ENCODE data around the gene IL13RA1.
A peak's percentile ranks its signal among the peaks of the same experiment; 100 is the strongest.
"Not testable (repeated sequence)": the region's sequence is repeated elsewhere in the genome, so short reads cannot be mapped to it uniquely, and the experiment has no call there.

Gene IL13RA1

DNA sequence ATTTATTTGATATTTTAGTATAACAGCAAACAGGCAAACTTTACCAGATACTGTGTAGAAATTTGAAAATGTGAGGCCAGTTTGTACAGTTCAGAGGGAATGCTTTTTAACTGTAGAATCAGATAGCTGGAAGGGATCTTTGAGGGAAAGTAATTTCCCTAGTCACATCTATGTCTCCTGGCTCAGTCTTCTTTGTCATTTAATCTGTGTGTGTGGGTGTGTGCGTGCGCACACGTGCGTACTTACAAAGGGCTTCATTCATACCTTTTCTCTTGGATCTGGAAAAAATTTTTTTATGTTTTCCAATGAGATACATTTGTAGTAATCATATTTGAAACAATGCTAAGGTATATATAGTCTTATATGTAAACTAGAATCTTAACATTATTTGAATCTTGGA, 44.6 kb downstream of the IL13RA1 start:
- Histone ChIP-seq H3K4me1 (ENCODE audit: control insufficient read depth in 2 of 2, insufficient read depth in 2 of 2, low read length in 2 of 2) (peaks cover 0 to 2% of the 10 kb centered on the region in 2 donors), H3K9me3 (ENCODE audit: control insufficient read depth in 2 of 2, low read length in 2 of 2) (no peaks in the 10 kb centered on the region), H3K4me3 (ENCODE audit: low read length in 2 of 2) (no peak overlapping the region), H3K9ac (ENCODE audit: low read depth in 1 of 2, low read length in 2 of 2) (no peak overlapping the region), H3K27ac (ENCODE audit: low read depth in 2 of 2, low read length in 2 of 2) (no peak overlapping the region), H3K36me3 (ENCODE audit: control insufficient read depth in 2 of 2, insufficient read depth in 2 of 2, low read length in 2 of 2) (peaks cover 7 to 15% of the 10 kb centered on the region in 2 donors), H3K27me3 (ENCODE audit: control insufficient read depth in 2 of 2, insufficient read depth in 2 of 2, low read length in 2 of 2) (no peaks in the 10 kb centered on the region)

- no peak overlapping the region for H3K4me3 ChIP-seq (ENCODE audit: low read length in 2 of 2)
- no peak overlapping the region for H3K9ac ChIP-seq (ENCODE audit: low read depth in 1 of 2, low read length in 2 of 2)
- peak overlapping the region; percentile 28 to 74 for H3K27ac ChIP-seq (ENCODE audit: low read depth in 2 of 2, low read length in 2 of 2)
- no peaks in the 10 kb centered on the region for H3K9me3 ChIP-seq (ENCODE audit: control insufficient read depth in 2 of 2, low read length in 2 of 2)
- H3K27me3 ChIP-seq (ENCODE audit: control insufficient read depth in 2 of 2, insufficient read depth in 2 of 2, low read length in 2 of 2), result no peaks in the 10 kb centered on the region
- H3K4me1 ChIP-seq (ENCODE audit: control insufficient read depth in 2 of 2, insufficient read depth in 2 of 2, low read length in 2 of 2), result peaks cover 0 to 2% of the 10 kb centered on the region in 2 donors
- peaks cover 5 to 15% of the 10 kb centered on the region in 2 donors for H3K36me3 ChIP-seq (ENCODE audit: control insufficient read depth in 2 of 2, insufficient read depth in 2 of 2, low read length in 2 of 2)
Observed at GRCh38 chrX:118773782-118774181, 46.4 kb downstream of the IL13RA1 start.

GRCh38 chrX:118779581-118779980, 52.2 kb downstream of the IL13RA1 start:
- no peaks in the 10 kb centered on the region for H3K4me1 ChIP-seq (ENCODE audit: control insufficient read depth in 2 of 2, insufficient read depth in 2 of 2, low read length in 2 of 2)
- H3K27ac ChIP-seq (ENCODE audit: low read depth in 2 of 2, low read length in 2 of 2), result no peak overlapping the region
- no peaks in the 10 kb centered on the region for H3K9me3 ChIP-seq (ENCODE audit: control insufficient read depth in 2 of 2, low read length in 2 of 2)
- no peak overlapping the region for H3K9ac ChIP-seq (ENCODE audit: low read depth in 1 of 2, low read length in 2 of 2)
- H3K4me3 ChIP-seq (ENCODE audit: low read length in 2 of 2), result no peak overlapping the region
- no peaks in the 10 kb centered on the region for H3K27me3 ChIP-seq (ENCODE audit: control insufficient read depth in 2 of 2, insufficient read depth in 2 of 2, low read length in 2 of 2)
- H3K36me3 ChIP-seq (ENCODE audit: control insufficient read depth in 2 of 2, insufficient read depth in 2 of 2, low read length in 2 of 2), result peaks cover 0 to 6% of the 10 kb centered on the region in 2 donors

DNA sequence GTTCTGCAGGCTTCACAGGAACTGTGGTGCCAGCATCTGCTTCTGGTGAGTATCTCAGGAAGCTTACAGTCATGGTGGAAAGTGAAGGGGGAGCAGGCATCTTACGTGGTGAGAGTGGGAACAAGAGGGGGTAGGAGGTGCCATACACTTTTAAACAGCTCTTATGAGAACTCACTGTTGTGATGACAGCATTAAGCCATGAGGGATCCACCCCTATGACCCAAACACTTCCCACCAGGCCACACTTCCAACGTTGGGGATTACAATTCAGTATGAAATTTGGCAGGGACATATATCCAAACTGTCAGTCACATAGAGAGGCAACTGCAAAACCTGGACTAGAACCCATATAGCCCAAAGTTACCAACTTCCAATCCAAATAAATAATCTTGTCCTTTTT, 53.1 kb downstream of the IL13RA1 start:
- Histone ChIP-seq H3K27me3 (ENCODE audit: control insufficient read depth in 2 of 2, insufficient read depth in 2 of 2, low read length in 2 of 2) (no peaks in the 10 kb centered on the region), H3K9me3 (ENCODE audit: control insufficient read depth in 2 of 2, low read length in 2 of 2) (no peaks in the 10 kb centered on the region), H3K36me3 (ENCODE audit: control insufficient read depth in 2 of 2, insufficient read depth in 2 of 2, low read length in 2 of 2) (peaks cover 0 to 3% of the 10 kb centered on the region in 2 donors), H3K9ac (ENCODE audit: low read depth in 1 of 2, low read length in 2 of 2) (no peak overlapping the region), H3K4me3 (ENCODE audit: low read length in 2 of 2) (no peak overlapping the region), H3K4me1 (ENCODE audit: control insufficient read depth in 2 of 2, insufficient read depth in 2 of 2, low read length in 2 of 2) (no peaks in the 10 kb centered on the region), H3K27ac (ENCODE audit: low read depth in 2 of 2, low read length in 2 of 2) (no peak overlapping the region)

DNA sequence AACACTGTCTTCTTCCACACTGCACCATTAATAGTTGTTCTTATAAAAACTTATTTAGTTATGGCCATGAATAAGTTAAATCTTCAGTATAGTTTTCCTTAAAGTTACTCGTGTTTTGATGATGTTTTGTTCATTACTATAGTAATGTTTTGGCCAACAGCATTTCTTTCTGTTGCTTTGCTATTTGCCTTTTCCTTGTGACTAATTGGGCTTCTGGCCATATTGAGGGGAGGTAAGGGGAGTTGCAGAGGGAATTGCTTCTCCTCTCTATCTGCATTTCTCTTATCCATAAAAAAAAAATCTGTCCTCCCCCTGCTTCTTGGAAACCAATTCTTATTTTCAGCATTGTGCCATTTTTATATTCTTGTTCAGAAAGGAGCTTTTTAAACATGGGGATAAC, 53.5 kb downstream of the IL13RA1 start:
- H3K27me3 ChIP-seq (ENCODE audit: control insufficient read depth in 2 of 2, insufficient read depth in 2 of 2, low read length in 2 of 2), result no peaks in the 10 kb centered on the region
- no peak overlapping the region for H3K27ac ChIP-seq (ENCODE audit: low read depth in 2 of 2, low read length in 2 of 2)
- H3K9ac ChIP-seq (ENCODE audit: low read depth in 1 of 2, low read length in 2 of 2), result no peak overlapping the region
- no peak overlapping the region for H3K4me3 ChIP-seq (ENCODE audit: low read length in 2 of 2)
- H3K9me3 ChIP-seq (ENCODE audit: control insufficient read depth in 2 of 2, low read length in 2 of 2), result no peaks in the 10 kb centered on the region
- no peaks in the 10 kb centered on the region for H3K4me1 ChIP-seq (ENCODE audit: control insufficient read depth in 2 of 2, insufficient read depth in 2 of 2, low read length in 2 of 2)
- H3K36me3 ChIP-seq (ENCODE audit: control insufficient read depth in 2 of 2, insufficient read depth in 2 of 2, low read length in 2 of 2), result no peaks in the 10 kb centered on the region

GRCh38 chrX:118795528-118796280, 68.3 kb downstream of the IL13RA1 start:
- Histone ChIP-seq H3K9me3 (ENCODE audit: control insufficient read depth in 2 of 2, low read length in 2 of 2) (no peaks in the 10 kb centered on the region), H3K4me3 (ENCODE audit: low read length in 2 of 2) (no peak overlapping the region), H3K36me3 (ENCODE audit: control insufficient read depth in 2 of 2, insufficient read depth in 2 of 2, low read length in 2 of 2) (peaks cover 0 to 3% of the 10 kb centered on the region in 2 donors), H3K4me1 (ENCODE audit: control insufficient read depth in 2 of 2, insufficient read depth in 2 of 2, low read length in 2 of 2) (no peaks in the 10 kb centered on the region), H3K27me3 (ENCODE audit: control insufficient read depth in 2 of 2, insufficient read depth in 2 of 2, low read length in 2 of 2) (no peaks in the 10 kb centered on the region), H3K9ac (ENCODE audit: low read depth in 1 of 2, low read length in 2 of 2) (no peak overlapping the region), H3K27ac (ENCODE audit: low read depth in 2 of 2, low read length in 2 of 2) (no peak overlapping the region)

DNA sequence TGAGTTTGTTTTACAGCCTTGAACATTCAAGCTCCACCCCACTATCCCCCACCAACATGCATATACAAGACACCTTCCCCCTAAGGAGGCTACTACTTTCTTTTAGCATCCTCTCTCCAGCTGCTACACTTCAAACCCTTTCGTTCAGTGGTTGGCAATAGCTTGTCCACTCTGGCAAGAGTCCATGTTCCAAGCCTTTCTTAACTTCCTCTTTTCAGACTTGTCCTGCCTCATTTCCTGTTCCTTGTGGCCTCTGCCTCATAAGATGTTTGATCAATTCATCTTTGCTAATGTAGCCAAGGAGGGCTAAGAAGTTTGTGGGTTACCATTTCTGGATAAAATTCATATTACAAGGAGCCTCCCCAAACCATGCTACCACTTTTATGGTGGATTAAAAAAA, 75.5 kb downstream of the IL13RA1 start:
- Histone ChIP-seq H3K27me3 (ENCODE audit: control insufficient read depth in 2 of 2, insufficient read depth in 2 of 2, low read length in 2 of 2) (peaks cover 0 to 2% of the 10 kb centered on the region in 2 donors), H3K27ac (ENCODE audit: low read depth in 2 of 2, low read length in 2 of 2) (no peak overlapping the region), H3K4me1 (ENCODE audit: control insufficient read depth in 2 of 2, insufficient read depth in 2 of 2, low read length in 2 of 2) (no peaks in the 10 kb centered on the region), H3K9me3 (ENCODE audit: control insufficient read depth in 2 of 2, low read length in 2 of 2) (peaks cover 0 to 2% of the 10 kb centered on the region in 2 donors), H3K9ac (ENCODE audit: low read depth in 1 of 2, low read length in 2 of 2) (no peak overlapping the region), H3K4me3 (ENCODE audit: low read length in 2 of 2) (no peak overlapping the region), H3K36me3 (ENCODE audit: control insufficient read depth in 2 of 2, insufficient read depth in 2 of 2, low read length in 2 of 2) (no peaks in the 10 kb centered on the region)

DNA sequence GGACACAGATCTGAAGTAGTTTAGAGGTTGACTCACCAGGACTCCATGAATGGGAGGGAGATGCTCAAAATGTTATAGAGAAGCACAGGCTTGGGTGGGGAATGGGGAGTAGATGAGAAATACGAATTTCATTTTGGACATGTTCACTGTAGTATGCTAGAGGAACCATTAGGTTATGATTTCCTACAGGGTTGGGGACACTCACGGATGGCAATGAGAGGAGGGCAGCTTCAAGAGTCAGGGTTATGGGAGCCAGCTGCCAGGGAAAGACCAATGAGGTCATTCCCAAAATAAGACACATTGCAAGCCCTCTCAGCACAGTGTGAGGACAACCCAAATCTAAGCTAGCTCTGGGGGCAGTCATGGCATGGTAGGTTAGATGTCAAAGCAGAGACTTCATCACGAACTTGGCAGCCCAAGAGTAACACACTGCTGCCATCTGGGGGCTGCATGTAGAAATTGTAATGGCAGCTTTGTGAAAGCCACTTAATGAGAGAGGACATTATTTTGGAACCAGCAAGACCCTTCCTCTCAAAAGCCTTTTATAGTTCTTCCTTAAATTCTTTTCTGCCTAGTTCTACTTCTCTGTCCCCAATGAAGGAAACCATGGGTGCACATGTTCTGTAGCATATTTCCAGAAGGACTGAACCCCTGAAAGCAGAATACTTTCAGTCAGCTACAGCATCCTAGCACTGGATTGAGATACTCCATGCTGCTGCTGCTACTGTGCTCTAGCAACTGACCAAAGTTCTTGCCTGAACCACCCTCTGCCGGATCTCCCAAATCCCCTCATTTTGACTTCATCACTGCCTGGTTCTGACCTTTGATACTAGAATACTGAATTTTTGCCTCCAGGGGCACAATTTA, 80.0 kb downstream of the IL13RA1 start:
- Histone ChIP-seq H3K4me3 (ENCODE audit: low read length in 2 of 2) (no peak overlapping the region), H3K27me3 (ENCODE audit: control insufficient read depth in 2 of 2, insufficient read depth in 2 of 2, low read length in 2 of 2) (peaks cover 0 to 2% of the 10 kb centered on the region in 2 donors), H3K4me1 (ENCODE audit: control insufficient read depth in 2 of 2, insufficient read depth in 2 of 2, low read length in 2 of 2) (no peaks in the 10 kb centered on the region), H3K9me3 (ENCODE audit: control insufficient read depth in 2 of 2, low read length in 2 of 2) (peaks cover 0 to 2% of the 10 kb centered on the region in 2 donors), H3K9ac (ENCODE audit: low read depth in 1 of 2, low read length in 2 of 2) (no peak overlapping the region), H3K27ac (ENCODE audit: low read depth in 2 of 2, low read length in 2 of 2) (no peak overlapping the region), H3K36me3 (ENCODE audit: control insufficient read depth in 2 of 2, insufficient read depth in 2 of 2, low read length in 2 of 2) (no peaks in the 10 kb centered on the region)

DNA sequence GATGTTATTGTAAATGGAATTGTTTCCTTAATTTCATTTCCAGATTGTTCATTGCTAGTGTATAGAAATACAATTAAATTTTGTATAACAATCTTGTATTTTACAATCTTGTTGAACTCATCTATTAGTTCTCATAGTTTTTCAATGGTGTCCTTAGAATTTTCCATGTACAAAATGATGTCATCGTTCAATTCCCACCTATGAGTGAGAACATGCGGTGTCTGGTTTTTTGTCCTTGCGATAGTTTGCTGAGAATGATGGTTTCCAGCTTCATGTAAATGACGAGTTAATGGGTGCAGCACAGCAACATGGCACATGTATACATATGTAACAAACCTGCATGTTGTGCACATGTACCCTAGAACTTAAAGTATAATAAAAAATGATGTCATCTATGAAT, 89.9 kb downstream of the IL13RA1 start:
- not testable (repeated sequence) for H3K36me3 ChIP-seq (ENCODE audit: control insufficient read depth in 2 of 2, insufficient read depth in 2 of 2, low read length in 2 of 2)

More for the DNA sequence above, 89.9 kb downstream of the IL13RA1 start:
- not testable (repeated sequence) for H3K4me1 ChIP-seq (ENCODE audit: control insufficient read depth in 2 of 2, insufficient read depth in 2 of 2, low read length in 2 of 2); H3K4me3 ChIP-seq (ENCODE audit: low read length in 2 of 2); H3K9ac ChIP-seq (ENCODE audit: low read depth in 1 of 2, low read length in 2 of 2); H3K27ac ChIP-seq (ENCODE audit: low read depth in 2 of 2, low read length in 2 of 2); H3K9me3 ChIP-seq (ENCODE audit: control insufficient read depth in 2 of 2, low read length in 2 of 2); H3K27me3 ChIP-seq (ENCODE audit: control insufficient read depth in 2 of 2, insufficient read depth in 2 of 2, low read length in 2 of 2)
